AG04450 (cell line): ENCODE measurements around the gene IMMP2L. TPM values are rescaled to one million over a fixed set of nuclear protein-coding genes. Genes with fewer than 3 reads are reported as not detected.

Experiments
- CTCF ChIA-PET: fragments of 300-600, 350-600 bp; formaldehyde crosslinking; extraction: SDS; loops from one replicate; lab custom pipeline; 2022; ENCODE audit warnings: antibody characterized with exemption, inconsistent platforms; lab: Charles Lee
- POLR2A ChIA-PET: fragments of 350-600 bp; formaldehyde crosslinking; extraction: SDS; loops from one replicate; lab custom pipeline; 2021; ENCODE audit warnings: antibody characterized with exemption, inconsistent platforms; lab: Yijun Ruan, JAX
- DNase-seq: peaks from one replicate; pipeline ENCODE4 v3.0.0-alpha.2; 2011; ENCODE audit warnings: low read depth, low spot score
- H3K27ac ChIP-seq: one replicate; pipeline ENCODE4 v1.5.1; 2012; ENCODE audit warnings: low read depth, low read length, control low read depth
- H3K27me3 ChIP-seq: one replicate; pipeline ENCODE4 v1.6.0; 2012; ENCODE audit warnings: low read length; ENCODE audit not compliant: control insufficient read depth, insufficient read depth
- H3K4me3 ChIP-seq: 2 replicates; pipeline ENCODE4 v1.5.1; 2011; ENCODE audit warnings: mild to moderate bottlenecking, low read depth, low read length, control low read depth
- H3K9me3 ChIP-seq: 2 replicates; pipeline ENCODE4 v1.5.1; 2012; ENCODE audit warnings: low read length; ENCODE audit not compliant: control insufficient read depth, insufficient read depth
- polyA plus RNA-seq: library from polyadenylated mRNA; depleted of rRNA; stranded (reverse); fragments of >200 nt; gene quantifications from 2 replicates; pipeline ENCODE4 v1.2.3, GENCODE V29; 2011
- TF ChIP-seq, protein P1 (sequence below): IDR thresholded peaks from 2 replicates; pipeline ENCODE4 v1.5.1; 2011; ENCODE audit warnings: low read depth, low read length, control low read depth, inconsistent platforms

Gene IMMP2L
- polyA plus RNA-seq, 1 experiment = 8.0 TPM

GRCh38 chr7:110801502-110801901 lies 760.8 kb downstream of the IMMP2L start:
- no peak overlapping the region for H3K4me3 ChIP-seq
- POLR2A ChIA-PET = no interaction called here
- CTCF ChIA-PET = no interaction called here
- TF ChIP-seq, protein P1, sequence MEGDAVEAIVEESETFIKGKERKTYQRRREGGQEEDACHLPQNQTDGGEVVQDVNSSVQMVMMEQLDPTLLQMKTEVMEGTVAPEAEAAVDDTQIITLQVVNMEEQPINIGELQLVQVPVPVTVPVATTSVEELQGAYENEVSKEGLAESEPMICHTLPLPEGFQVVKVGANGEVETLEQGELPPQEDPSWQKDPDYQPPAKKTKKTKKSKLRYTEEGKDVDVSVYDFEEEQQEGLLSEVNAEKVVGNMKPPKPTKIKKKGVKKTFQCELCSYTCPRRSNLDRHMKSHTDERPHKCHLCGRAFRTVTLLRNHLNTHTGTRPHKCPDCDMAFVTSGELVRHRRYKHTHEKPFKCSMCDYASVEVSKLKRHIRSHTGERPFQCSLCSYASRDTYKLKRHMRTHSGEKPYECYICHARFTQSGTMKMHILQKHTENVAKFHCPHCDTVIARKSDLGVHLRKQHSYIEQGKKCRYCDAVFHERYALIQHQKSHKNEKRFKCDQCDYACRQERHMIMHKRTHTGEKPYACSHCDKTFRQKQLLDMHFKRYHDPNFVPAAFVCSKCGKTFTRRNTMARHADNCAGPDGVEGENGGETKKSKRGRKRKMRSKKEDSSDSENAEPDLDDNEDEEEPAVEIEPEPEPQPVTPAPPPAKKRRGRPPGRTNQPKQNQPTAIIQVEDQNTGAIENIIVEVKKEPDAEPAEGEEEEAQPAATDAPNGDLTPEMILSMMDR = no peak
- H3K27ac ChIP-seq = no peak overlapping the region
- no peaks in the 10 kb centered on the region for H3K27me3 ChIP-seq
- no peaks in the 10 kb centered on the region for H3K9me3 ChIP-seq
- DNase-seq = no peak

- no peak for DNase-seq
- H3K4me3 ChIP-seq = no peak overlapping the region
- H3K27me3 ChIP-seq = no peaks in the 10 kb centered on the region
- TF ChIP-seq, protein P1 = no peak
- POLR2A ChIA-PET = no interaction called here
- CTCF ChIA-PET = no interaction called here
- no peaks in the 10 kb centered on the region for H3K9me3 ChIP-seq
- no peak overlapping the region for H3K27ac ChIP-seq
These were observed 761.3 kb downstream of the IMMP2L start for GRCh38 chr7:110800984-110801383.

GRCh38 chr7:110797656-110798055 lies 764.6 kb downstream of the IMMP2L start:
- no peak for DNase-seq
- H3K27ac ChIP-seq = no peak overlapping the region
- no peaks in the 10 kb centered on the region for H3K9me3 ChIP-seq
- no peaks in the 10 kb centered on the region for H3K27me3 ChIP-seq
- TF ChIP-seq, protein P1 = no peak
- POLR2A ChIA-PET = no interaction called here
- no peak overlapping the region for H3K4me3 ChIP-seq
- CTCF ChIA-PET = no interaction called here

DNA sequence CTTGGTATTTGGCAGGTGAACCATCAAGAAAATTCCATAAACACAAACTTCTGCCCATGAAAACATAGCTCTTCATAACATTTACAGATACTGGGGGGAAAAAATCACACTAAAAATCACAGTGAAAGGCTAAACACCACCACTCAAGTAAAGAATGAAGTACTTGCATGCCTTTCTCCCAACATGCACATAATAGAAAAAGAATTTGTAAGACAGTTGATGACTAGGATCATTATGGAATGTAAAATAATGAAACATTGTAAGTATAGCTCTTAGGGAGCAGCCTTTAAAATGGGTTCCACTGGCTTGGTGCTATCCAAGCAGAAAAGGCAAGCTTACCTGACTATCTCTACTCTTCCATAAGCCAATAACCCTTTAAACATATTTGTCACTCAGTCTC lies 771.3 kb downstream of the IMMP2L start:
- POLR2A ChIA-PET = no interaction called here

DNA sequence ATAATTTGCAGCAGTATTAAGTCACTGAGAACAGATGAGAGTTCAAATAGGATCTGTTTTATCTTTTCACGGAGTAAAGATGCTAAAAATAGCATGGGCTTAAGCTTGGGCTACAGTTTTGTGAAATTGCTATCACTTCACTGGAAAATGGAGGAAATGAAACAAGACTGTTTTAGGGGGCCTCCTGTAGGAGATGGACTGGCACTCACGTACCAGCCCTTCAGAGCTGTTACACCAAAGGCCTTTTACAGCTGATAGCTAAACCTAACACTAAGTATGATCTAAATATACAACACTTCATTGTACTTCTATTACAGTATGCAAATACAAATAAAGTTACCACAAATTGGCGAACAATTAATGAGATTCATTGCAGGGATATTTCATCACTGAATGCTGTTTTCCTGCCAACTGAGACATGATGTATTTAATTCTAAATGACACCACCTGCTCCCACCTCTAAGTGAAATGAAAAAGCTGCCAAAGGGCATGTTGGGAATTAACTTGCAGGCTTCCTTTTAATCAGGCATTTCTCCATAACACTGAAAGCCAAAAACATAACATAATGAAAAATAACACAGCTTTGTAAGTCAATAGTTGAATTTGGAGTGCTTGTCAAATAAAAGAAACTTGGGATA lies 775.8 kb downstream of the IMMP2L start:
- ChIA-PET POLR2A (no interaction called here), CTCF (no interaction called here)
- Histone ChIP-seq H3K4me3 (no peak overlapping the region), H3K27ac (no peak overlapping the region), H3K9me3 (no peaks in the 10 kb centered on the region), H3K27me3 (no peaks in the 10 kb centered on the region)
- DNase-seq = no peak
- TF ChIP-seq, protein P1 = no peak

More for the DNA sequence above, 771.3 kb downstream of the IMMP2L start:
- no peaks in the 10 kb centered on the region for H3K9me3 ChIP-seq
- TF ChIP-seq, protein P1 = no peak
- no peak for DNase-seq
- H3K4me3 ChIP-seq = no peak overlapping the region
- no peak overlapping the region for H3K27ac ChIP-seq
- CTCF ChIA-PET = no interaction called here
- no peaks in the 10 kb centered on the region for H3K27me3 ChIP-seq
